ENCODE results near the gene BTF3.

Gene BTF3

GRCh38 chr5:73525606-73526203 lies 27.5 kb downstream of the BTF3 start:
- no peak for DNase-seq

GRCh38 chr5:73528248-73528647 lies 30.0 kb downstream of the BTF3 start:
- no peak for DNase-seq

DNA sequence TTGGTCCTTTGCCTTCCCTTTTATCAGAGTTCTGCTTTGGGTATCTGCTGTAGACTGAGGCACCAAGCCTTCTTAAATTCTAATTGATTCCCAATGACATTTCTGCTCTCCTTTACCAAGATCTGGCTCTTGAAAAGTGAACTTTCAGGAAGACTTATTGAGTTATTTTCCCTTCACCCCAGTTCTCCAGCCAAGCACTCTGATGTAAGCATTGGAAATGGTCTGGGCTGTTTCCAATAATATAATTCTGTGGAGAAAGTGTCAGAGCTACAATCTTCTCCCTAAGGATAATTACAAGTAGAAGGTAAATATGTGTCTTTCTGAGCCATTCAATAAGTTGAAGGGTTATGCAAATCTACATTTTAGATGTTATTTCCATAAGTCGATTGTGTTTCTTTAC lies 30.8 kb downstream of the BTF3 start:
- DNase-seq = no peak

DNA sequence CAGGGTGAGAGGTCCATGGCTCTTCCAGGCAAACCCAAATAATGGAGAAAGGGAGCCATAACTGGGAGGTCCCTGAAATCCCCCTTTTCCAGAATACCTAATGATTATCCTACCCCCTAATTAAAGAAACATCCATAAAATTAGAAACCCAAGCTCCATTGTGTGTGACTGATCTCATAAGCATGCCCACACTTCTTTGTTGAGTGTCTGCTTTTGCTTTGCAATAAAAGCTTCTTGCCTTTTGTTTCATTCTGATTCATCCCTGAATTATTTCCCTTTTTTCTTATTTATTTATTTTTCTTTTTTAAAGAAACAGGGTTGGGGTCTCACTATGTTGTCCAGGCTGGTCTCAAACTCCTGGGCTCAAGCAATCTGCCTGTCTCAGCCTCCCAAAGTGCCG lies 33.1 kb downstream of the BTF3 start:
- DNase-seq = no peak

GRCh38 chr5:73532195-73532594 lies 34.0 kb downstream of the BTF3 start:
- no peak for DNase-seq

DNA sequence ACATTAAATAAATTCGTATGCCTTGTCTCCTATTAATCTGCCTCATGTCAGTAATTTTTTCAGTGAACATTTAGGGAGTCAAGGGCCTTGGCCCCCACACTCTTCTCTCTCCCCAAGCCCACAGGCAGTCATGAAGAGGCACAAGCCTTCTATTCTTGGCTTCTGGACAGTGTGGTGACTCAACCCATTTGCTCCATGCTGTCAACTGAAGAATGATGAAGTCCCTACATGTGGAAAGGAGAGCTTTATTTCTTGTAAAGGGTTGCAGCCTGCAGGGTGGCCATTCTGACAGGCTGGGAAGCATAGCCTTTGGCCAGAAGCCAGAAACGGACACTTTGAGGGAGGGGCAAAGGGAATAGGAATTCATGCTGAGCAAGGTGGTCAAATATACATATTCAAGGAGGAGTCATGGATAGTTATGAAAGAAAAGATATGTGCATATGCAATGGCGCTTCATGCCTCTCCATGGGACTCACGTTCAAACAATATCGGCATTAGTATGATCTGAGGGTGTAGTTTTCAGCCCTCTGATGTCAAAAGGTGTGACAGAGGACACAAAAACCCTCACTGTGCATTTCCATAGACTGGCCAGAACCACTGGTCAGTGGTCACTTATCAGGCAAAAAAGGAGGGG lies 35.9 kb downstream of the BTF3 start:
- DNase-seq = no peak

DNA sequence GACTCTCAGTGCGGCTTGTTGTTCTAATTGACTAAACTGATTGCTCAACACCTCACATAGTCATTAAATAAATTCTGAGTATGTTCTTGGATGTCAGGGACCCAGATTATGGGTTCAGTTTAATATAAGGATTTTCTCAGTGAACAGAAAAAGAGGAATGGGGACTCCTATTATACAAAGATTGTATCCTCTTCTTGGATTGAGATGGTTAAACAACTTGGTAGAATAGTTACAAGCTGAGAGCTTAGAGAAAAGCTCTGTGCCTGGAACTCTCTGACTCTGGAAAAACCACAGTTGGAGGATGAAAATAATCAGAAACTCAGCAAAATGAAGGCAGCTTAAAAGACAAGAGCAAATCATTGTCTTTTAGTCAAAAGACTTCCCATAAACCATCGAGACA lies 36.7 kb downstream of the BTF3 start:
- no peak for DNase-seq

DNA sequence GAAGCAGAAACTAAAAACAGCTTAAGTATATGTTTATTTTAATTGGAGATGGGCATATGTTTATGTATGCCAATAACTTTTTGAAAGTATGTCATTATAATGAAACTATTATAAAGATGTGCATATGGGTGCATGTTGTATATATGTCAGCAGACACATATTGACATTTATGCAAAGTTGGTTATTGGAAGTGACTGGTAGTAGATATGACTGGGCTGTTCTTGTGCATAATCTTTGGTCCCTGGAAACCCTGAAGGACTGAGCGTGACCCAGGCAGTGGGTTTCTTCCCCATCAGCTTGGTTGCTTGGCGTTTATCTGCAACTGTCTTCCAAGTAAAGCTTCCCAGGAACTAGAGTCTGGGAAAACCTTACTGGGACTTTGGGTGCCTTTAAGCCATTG lies 41.5 kb downstream of the BTF3 start:
- DNase-seq = no peak

DNA sequence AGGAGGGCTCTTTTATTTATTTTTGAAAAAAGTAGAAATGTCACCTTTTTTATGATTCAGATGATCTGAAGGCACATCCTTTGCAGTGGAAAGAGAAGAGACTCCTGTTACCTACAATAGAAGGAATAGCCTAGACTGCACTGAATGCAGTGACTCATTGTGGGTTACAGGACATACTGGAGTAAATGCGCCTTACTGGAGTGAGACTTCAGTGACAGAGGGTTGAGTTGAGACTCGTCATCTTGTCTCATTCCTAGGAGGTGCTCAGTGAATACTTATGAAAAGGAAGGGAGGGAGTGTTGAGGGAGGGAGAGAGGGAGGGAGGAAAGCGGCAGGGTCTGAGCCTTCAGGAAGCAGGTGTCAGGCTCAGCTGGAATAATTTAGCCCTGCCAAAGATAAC lies 42.0 kb downstream of the BTF3 start:
- no peak for DNase-seq

- no peak for DNase-seq
Observed at GRCh38 chr5:73542020-73542419, 43.8 kb downstream of the BTF3 start.

GRCh38 chr5:73544429-73545402 lies 46.5 kb downstream of the BTF3 start:
- peak in 1 of 2 experiments; percentile 16 for DNase-seq

DNA sequence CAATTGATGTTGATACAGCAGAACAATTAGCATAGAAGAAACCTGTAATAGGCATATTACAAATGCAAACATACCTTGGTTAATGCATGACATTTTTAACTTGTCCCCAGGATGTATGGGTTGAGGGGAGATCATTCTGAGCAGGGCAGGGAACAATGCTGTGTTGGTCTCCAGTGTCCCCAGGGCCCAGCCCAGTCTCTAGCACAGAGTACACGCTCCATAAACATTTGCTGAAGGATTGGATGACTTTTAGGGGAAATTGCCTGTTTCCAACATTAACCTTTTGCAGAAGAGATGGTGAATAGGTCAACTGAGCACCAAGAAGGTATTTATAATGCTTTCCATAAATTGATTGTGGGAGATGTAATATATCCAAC lies 47.1 kb downstream of the BTF3 start:
- DNase-seq = no peak

GRCh38 chr5:73550016-73550415 lies 51.8 kb downstream of the BTF3 start:
- DNase-seq = no peak

GRCh38 chr5:73552642-73553041 lies 54.4 kb downstream of the BTF3 start:
- DNase-seq = no peak
